ENCODE data around the gene PRAMEF12. TPM values are rescaled to one million over a fixed set of nuclear protein-coding genes. Genes with fewer than 3 reads are reported as not detected.
"Not testable (repeated sequence)": the region's sequence is repeated elsewhere in the genome, so short reads cannot be mapped to it uniquely, and the experiment has no call there.

Gene PRAMEF12
- not detected for total RNA-seq
- not detected for polyA plus RNA-seq
- long read RNA-seq, donor 1, result 0 reads
- long read RNA-seq, donor 2, result 0 reads
- long read RNA-seq, donor 3, result 0 reads
- long read RNA-seq, donor 4, result 0 reads
- long read RNA-seq, donor 5, result 0 reads
- long read RNA-seq, donor 6, result 0 reads
- long read RNA-seq, donor 7, result 0 reads
- long read RNA-seq, donor 8, result 0 reads
- long read RNA-seq, donor 9, result 0 reads
- long read RNA-seq, donor 10, result 0 reads

DNA sequence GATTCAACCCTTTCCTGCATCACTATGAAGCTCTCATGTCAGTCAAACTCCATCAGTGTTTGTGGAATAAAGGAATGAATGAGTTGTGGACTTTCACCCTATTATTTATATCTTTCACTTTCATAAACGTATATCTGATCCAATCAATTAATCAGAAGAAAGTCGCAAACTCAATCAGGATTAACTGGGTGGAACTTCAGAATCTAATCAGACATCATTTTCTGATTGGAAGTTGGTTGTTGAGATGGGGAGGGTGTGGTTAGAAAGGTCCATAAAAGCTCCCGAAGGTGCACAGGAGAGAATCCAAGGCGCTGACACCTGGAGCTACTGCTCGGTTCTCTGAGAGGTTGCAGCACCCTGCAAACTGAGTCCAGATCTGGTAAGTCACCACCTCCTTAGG lies at the start of gene PRAMEF12:
Gene PRAMEF12 (plus strand): TSS at position 301 of the 400 bp plus-strand sequence. CDS start 1,130 bp downstream, outside the sequence.
- WGBS, 4 donors, result 78 to 91% (median 82%) methylated on average over 5 of the region's 5 CpGs
- no peak for DNase-seq
- no peak within 1 kb of the TSS for H3K4me3 ChIP-seq
- peaks cover 6% of the 10 kb centered on the region for H3K27me3 ChIP-seq
- H3K36me3 ChIP-seq (replicated peaks in 1 of 2), result no peaks in the 10 kb centered on the region
- H3K9me3 ChIP-seq (replicated peaks in 1 of 3), result no peaks in the 10 kb centered on the region
- intact Hi-C loops (cut with DNase I), result no loop called here
- no peaks in the 10 kb centered on the region for H3K4me1 ChIP-seq (replicated peaks in 1 of 2)
- TF ChIP-seq POLR2A (IDR thresholded peaks at IDR 0.05), result no peak
- TF ChIP-seq, protein P1, sequence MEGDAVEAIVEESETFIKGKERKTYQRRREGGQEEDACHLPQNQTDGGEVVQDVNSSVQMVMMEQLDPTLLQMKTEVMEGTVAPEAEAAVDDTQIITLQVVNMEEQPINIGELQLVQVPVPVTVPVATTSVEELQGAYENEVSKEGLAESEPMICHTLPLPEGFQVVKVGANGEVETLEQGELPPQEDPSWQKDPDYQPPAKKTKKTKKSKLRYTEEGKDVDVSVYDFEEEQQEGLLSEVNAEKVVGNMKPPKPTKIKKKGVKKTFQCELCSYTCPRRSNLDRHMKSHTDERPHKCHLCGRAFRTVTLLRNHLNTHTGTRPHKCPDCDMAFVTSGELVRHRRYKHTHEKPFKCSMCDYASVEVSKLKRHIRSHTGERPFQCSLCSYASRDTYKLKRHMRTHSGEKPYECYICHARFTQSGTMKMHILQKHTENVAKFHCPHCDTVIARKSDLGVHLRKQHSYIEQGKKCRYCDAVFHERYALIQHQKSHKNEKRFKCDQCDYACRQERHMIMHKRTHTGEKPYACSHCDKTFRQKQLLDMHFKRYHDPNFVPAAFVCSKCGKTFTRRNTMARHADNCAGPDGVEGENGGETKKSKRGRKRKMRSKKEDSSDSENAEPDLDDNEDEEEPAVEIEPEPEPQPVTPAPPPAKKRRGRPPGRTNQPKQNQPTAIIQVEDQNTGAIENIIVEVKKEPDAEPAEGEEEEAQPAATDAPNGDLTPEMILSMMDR (IDR thresholded peaks at IDR 0.05), result no peak
- no peak within 1 kb of the TSS for H3K27ac ChIP-seq

DNA sequence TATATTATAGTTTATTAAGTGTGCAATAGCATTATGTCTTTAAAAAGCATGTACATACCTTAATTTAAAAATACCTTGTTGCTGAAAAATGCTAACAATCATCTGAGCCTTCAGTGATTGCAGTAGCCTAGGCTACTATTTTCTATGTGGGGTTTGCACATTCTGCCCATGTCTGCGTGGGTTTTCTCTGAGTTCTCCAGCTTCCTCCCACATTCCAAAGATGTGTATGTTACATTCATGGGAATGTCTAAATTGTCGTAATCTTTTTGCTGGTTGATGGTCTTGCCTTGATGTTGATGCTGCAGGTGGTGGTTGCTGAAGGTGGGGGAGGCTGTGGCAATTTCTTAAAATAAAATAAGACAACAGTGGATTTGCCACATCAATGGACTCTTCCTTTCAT lies 45.1 kb upstream of the PRAMEF12 start:
- H3K4me1 ChIP-seq (replicated peaks in 1 of 2), result no peaks in the 10 kb centered on the region
- intact Hi-C loops (cut with DNase I), result no loop called here
- H3K36me3 ChIP-seq (replicated peaks in 1 of 2), result no peaks in the 10 kb centered on the region
- 68 to 82% (median 77%) methylated on average over 2 of the region's 2 CpGs for WGBS, 4 donors
- DNase-seq, result no peak
- H3K27ac ChIP-seq, result no peak overlapping the region
- H3K27me3 ChIP-seq, result no peaks in the 10 kb centered on the region
- H3K4me3 ChIP-seq, result no peak overlapping the region
- TF ChIP-seq, protein P1 (IDR thresholded peaks at IDR 0.05), result no peak
- no peak for TF ChIP-seq POLR2A (IDR thresholded peaks at IDR 0.05)
- H3K9me3 ChIP-seq (replicated peaks in 1 of 3), result peaks cover 0 to 3% (median 0%) of the 10 kb centered on the region in 3 donors

DNA sequence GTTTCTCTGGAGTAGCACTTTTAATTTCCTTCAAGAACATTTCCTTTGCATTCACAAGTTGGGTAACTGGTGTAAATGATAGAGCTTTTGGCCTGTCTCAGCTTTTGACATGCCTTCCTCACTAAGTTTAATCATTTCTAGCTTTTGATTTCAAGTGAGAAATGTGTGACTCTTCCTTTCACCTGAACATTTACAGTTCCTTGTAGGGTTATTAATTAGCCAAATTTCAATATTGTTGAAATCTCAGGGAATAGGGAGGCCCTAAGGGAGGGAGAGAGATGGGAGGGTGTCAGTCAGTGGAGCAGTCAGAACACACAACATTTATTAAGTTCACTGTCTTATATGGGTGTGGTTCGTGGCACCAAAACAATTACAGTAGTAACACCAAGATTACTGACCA lies 43.4 kb upstream of the PRAMEF12 start:
- TF ChIP-seq, protein P1 (IDR thresholded peaks at IDR 0.05), result no peak
- no peak for TF ChIP-seq POLR2A (IDR thresholded peaks at IDR 0.05)
- intact Hi-C loops (cut with DNase I), result no loop called here
- Histone ChIP-seq H3K4me3 (no peak overlapping the region), H3K27me3 (no peaks in the 10 kb centered on the region), H3K27ac (no peak overlapping the region), H3K9me3 (replicated peaks in 1 of 3) (peaks cover 0 to 3% (median 0%) of the 10 kb centered on the region in 3 donors), H3K36me3 (replicated peaks in 1 of 2) (no peaks in the 10 kb centered on the region), H3K4me1 (replicated peaks in 1 of 2) (no peaks in the 10 kb centered on the region)
- WGBS, 4 donors, result 63 to 88% (median 85%) methylated on average over 1 of the region's 1 CpG
- DNase-seq, result no peak

DNA sequence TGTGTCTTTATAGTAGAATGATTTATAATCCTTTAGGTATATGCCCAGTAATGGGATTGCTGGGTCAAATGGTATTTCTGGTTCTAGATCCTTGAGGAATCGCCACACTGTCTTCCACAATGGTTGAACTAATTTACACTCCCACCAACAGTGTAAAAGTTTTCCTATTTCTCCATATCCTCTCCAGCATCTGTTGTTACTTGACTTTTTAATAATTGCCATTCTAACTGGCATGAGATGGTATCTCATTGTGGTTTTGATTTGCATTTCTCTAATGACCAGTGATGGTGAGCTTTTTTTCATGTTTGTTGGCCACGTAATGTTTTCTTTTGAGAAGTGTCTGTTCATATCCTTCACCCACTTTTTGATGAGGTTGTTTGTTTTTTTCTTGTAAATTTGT lies 42.5 kb upstream of the PRAMEF12 start:
- H3K9me3 ChIP-seq (replicated peaks in 1 of 3); DNase-seq; intact Hi-C loops (cut with DNase I); H3K36me3 ChIP-seq (replicated peaks in 1 of 2); H3K27me3 ChIP-seq; H3K4me1 ChIP-seq (replicated peaks in 1 of 2); H3K27ac ChIP-seq; H3K4me3 ChIP-seq: not testable (repeated sequence)
- 53 to 70% (median 64%) methylated on average over 2 of the region's 2 CpGs for WGBS, 4 donors

DNA sequence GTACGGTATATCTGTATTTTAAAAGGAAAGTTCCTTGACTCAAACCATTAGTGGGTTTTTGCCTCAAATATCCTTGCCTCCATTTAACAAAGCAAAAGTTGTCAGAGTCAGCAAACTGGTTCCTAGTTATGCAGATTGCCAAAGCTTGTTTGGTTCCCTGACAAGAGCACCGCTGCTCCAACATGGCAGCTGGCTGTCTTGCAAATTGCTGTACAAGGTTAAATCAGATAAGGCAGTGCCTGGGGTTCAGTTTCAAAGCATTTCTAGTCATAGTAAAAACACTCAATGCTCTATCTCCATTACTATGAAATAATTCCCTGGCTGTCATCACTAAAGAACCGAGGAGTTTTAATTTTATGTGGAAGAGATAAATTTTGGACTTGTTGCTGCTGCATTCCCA lies 38.9 kb upstream of the PRAMEF12 start:
- DNase-seq, result no peak
- Histone ChIP-seq H3K27ac (no peak overlapping the region), H3K36me3 (replicated peaks in 1 of 2) (no peaks in the 10 kb centered on the region), H3K4me1 (replicated peaks in 1 of 2) (no peaks in the 10 kb centered on the region), H3K27me3 (no peaks in the 10 kb centered on the region), H3K9me3 (replicated peaks in 1 of 3) (peaks cover 0 to 3% (median 0%) of the 10 kb centered on the region in 3 donors), H3K4me3 (no peak overlapping the region)
- TF ChIP-seq POLR2A (IDR thresholded peaks at IDR 0.05), result no peak
- 56 to 76% (median 60%) methylated on average over 3 of the region's 3 CpGs for WGBS, 4 donors
- intact Hi-C loops (cut with DNase I), result no loop called here
